GM19023 (cell line): Measurements from ENCODE around the gene RAP1GAP.

ENCODE experiments used
- ATAC-seq: cut with Tn5 transposase; IDR thresholded peaks from one replicate; pipeline ENCODE4 v1.9.1; 2021; ENCODE audit warnings: mild to moderate bottlenecking, moderate library complexity; ENCODE audit not compliant: unreplicated experiment

Gene RAP1GAP

GRCh38 chr1:21553116-21553926 lies 115.8 kb downstream of the RAP1GAP start:
- no peak for ATAC-seq

- no peak for ATAC-seq
Measured at GRCh38 chr1:21552715-21553114, 116.4 kb downstream of the RAP1GAP start.

GRCh38 chr1:21550866-21551475 lies 118.2 kb downstream of the RAP1GAP start:
- no peak for ATAC-seq

GRCh38 chr1:21550097-21550496 lies 119.1 kb downstream of the RAP1GAP start:
- ATAC-seq: no peak

- no peak for ATAC-seq
Measured at GRCh38 chr1:21547876-21548275, 121.3 kb downstream of the RAP1GAP start.
